Esophagus muscularis mucosa (tissue), 4 donors: Measurements from ENCODE around the gene ADCY7.

ENCODE experiments used
- CTCF ChIP-seq, 3 experiments: fragments of 200-600 bp in 2 of 3; fragments of 450-650 bp in 1 of 3; sonication (generic) in 2 of 3; IDR thresholded peaks; one replicate each; pipeline ENCODE4 v1.5.1; 2017 to 2019; ENCODE audit warnings: antibody characterized with exemption in 3 of 3, mild to moderate bottlenecking in 2 of 3, moderate library complexity in 1 of 3
- EP300 ChIP-seq: sonication (generic); formaldehyde crosslinking; IDR thresholded peaks from one replicate; pipeline ENCODE4 v1.6.1; 2017; ENCODE audit warnings: antibody characterized with exemption
- POLR2A ChIP-seq: fragments of 450-650 bp; IDR thresholded peaks from one replicate; pipeline ENCODE4 v1.6.1; 2017; ENCODE audit warnings: antibody characterized with exemption, moderate library complexity, mild to moderate bottlenecking, low read depth
- POLR2AphosphoS5 ChIP-seq, 2 donors: sonication (generic); formaldehyde crosslinking; IDR thresholded peaks; one replicate each; pipeline ENCODE4 v1.6.1; 2017; ENCODE audit warnings: antibody characterized with exemption in 2 of 2

- no peak for TF ChIP-seq CTCF (IDR thresholded peaks at IDR 0.05)
- TF ChIP-seq POLR2A = no peak
- TF ChIP-seq POLR2AphosphoS5 (IDR thresholded peaks at IDR 0.05) = no peak
- TF ChIP-seq EP300 = no peak
Measured at GRCh38 chr16:50263060-50263909, 3.1 kb upstream of the ADCY7 start.
